NK-92 (cell line): ENCODE data around the gene HMGCL.
"Not testable (repeated sequence)": the region's sequence is repeated elsewhere in the genome, so short reads cannot be mapped to it uniquely, and the experiment has no call there.

Experiments
- DNase-seq: peaks from one replicate; lab custom pipeline; 2025; ENCODE audit not compliant: unreplicated experiment; lab: John Stamatoyannopoulos, UW

The HMGCL gene

DNA sequence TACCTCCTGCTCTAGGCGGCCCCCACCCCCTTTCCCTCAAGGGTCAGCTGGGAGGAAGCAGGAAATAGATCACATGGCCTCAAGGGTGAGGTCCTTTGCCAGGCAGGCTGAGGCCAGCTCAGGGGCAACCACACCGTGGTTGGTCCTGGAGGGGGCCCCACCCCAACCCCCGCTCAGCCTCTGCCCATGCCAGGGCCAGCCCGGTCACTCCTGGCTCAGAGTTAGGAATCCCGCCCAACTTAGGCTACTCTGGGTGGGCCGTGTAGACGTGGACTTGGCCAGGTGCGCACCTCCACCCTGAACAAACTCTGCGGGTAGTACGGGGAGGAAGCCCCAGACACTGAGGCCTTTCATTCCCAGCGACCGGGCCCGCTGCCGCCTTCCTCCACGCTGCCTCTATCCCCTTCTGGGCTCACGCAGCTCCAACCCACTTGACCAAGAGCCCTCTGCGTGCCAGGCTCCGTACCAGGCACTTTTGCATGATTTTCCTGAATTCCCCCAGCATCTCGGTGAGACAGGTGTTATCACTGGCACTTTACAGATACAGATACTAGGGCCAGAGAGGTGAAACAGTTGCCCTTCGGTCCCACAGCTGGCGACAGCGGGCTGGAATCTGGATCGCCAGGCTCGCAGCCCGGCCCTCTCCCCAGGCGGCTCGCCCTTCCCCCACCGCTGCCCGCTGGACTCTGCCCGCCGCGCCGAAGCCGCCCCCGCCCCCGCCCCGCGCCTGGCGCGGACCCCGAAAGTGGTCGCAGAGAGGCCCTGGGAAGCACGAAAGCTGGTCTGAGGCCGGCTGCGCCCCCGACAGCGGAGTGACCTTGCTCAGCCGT is 25.4 kb downstream of the HMGCL start:
- no peak for DNase-seq

DNA sequence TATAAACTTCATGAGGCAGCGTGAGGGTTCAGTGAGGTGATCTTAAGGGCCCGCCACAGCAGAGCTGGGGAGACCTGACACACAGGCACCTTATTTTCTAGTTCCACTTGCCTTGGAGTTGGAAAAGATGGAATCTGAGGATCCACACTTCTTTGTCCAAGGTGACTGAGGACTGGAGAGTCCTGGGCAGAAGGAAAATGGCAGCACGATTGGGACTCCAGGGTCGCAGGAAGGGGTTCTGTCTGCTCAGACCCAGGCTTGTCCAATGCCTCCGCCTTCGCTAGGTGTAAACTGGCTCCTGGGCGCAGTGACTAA is 26.0 kb downstream of the HMGCL start:
- DNase-seq: no peak

DNA sequence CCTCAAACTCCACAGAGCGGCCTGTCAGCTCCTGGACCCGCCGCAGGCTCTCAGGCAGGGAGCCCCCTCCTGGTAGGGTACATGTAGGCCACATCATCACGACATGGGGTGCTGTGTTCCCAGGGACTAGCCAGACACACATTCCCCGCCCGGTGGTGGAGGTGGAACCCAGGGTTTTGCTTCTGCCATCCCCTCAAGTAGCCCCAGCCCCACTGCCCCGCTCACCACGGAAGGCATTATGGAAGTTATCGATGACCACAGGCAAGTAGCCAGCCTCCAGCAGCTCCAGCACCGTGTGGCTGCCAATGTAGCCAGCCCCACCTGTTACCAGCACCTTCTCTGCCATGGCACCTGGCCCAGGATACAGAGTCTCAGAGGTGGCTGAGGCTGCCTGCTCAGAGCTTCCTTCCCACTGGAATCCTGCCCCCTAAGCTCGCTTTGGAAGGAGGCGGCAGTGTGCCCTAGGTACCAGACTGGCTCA is 26.5 kb downstream of the HMGCL start:
- no peak for DNase-seq

DNA sequence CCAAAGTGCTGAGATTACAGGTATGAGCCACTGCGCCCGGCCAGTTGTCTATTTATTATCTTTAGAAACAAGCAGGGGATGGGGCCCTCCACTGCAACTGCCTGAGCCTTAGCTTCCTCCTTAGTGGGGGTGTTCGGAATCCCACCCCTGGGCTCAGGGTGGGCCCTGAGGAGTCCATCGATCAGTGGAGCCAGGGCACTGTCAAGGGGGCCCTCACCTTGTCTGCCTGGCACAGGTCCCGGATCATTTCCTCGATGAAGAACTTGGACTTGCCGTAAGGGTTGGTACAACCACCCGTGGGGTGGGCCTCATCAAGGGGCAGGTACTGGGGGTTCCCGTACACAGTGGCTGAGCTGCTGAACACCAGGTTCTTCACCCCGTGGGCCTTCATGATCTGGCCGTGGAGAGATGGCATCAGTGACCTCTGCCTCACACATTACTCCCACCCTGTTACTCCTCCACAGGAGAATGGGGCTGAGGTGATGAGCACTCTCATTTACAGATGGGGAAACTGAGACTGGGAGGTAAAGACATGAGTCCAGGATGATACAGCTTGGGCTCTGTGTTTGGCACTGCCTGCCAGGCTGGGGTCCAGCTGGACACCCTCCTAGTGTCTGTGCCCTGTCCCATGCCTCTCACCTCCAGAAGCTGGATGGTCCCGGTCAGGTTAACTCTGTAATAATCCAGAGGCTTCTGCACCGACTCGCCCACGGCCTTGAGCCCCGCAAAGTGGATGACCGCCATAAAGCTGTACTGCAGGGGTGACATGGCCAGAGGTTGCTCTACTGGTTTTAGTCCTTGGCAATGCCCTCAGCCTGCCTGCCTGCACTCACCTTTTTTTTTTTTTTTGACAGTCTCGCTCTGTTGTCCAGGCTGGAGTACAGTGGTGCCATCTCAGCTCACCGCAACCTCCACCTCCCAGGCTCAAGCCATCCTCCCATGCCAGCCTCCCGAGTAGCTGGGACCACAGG is 27.5 kb downstream of the HMGCL start:
- no peak for DNase-seq

DNA sequence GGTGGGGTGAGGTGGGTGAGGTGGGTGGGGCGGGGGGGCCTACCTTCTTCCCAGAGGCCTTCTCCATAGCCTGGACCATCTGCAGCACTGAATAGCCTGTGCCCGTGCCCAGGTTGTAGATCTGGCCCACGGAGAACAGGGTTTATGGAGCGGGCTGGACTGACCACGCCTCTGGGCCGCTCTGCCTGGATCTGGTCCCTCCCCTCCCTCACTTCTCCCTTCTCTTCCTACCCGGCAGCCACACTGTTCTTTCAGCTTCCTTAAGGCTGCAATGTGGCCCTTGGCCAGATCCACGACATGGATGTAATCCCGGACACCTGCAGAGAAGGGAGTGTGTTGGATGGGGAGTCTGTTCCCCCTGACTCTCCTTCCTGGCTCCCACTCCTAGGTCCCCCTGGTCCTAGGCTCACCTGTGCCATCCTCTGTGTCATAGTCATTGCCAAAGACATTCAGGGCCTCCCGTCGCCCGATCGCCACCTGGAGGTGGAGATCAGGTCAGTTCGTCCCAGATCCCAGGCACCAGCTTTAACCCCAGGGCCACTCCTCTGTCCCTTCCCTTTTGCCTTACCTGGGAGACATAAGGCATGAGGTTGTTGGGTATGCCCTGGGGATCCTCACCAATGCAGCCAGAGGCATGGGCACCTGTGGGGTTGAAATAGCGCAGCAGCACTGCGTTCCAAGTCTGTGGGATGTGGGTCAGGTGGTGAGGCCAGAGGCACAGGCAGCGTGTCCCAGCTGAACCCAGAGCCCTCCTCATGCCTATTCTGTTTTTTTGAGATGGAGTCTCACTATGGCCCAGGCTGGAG is 28.6 kb downstream of the HMGCL start:
- DNase-seq: no peak

GRCh38 chr1:23795676-23796465 is 29.4 kb downstream of the HMGCL start:
- DNase-seq: no peak

- not testable (repeated sequence) for DNase-seq
These were observed 30.5 kb downstream of the HMGCL start for GRCh38 chr1:23794732-23795182.

DNA sequence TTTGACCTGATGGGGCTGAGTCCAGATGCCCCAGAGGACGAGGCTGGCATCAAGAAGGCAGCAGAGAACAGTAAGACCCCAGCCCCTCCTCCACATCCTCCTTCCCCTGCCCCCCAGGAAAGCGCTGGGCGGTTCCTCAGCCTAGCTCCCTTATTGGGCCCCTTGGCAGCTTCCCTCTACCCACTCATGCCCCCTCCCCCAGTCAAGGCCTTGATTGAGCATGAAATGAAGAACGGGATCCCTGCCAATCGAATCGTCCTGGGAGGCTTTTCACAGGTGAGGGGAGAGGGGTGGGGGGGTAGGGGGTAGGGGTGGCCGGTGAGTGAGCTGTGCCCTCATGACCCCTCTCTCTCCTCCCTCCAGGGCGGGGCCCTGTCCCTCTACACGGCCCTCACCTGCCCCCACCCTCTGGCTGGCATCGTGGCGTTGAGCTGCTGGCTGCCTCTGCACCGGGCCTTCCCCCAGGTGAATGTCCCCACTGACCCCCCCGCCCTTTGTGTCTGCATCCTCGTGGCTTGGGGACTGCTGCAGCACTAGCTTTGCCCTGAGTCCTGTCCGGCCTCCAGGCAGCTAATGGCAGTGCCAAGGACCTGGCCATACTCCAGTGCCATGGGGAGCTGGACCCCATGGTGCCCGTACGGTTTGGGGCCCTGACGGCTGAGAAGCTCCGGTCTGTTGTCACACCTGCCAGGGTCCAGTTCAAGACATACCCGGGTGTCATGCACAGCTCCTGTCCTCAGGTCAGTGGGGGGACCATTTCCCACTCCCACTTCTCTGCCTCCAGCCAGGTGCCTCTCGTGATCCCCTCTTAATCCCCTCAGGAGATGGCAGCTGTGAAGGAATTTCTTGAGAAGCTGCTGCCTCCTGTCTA is 31.1 kb downstream of the HMGCL start:
- no peak for DNase-seq

- DNase-seq: no peak
These were observed 32.0 kb downstream of the HMGCL start for GRCh38 chr1:23793018-23793781.

DNA sequence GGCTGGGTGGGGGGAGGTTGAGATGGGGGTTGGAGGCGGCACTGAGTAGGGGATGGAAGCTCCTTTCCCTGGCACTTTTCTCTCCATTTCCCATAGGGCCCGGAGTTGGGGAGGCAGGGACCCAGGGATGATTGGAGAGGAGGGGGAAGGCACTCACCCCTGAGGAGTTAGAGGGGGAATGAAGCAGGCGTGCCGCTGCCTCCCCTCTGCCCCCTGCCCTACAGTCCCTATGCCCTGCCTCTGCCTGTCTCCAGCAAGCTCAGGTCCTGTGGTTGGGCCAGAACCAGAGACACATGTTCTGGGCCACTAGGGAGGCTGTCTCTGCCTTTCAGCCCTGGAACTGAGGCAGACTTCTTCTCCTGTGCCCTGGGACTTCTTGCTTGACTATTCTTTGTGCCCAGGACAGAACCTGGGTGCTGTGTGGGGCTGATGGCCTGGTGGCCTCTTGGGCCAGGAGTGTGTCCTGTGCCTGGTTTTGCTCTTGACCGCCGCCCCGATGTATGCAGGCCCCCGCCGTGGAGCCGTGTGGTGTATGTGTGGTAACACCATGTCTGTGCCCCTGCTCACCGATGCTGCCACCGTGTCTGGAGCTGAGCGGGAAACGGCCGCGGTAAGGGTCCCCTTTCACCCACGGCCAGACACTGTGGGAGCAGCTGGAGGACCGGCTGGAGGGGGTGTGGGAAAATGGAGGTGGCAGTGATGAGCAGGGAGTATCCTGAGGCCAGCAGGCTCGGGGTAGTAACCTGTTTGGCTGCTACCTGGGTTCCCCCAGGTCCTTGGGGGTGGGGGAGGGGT is 32.9 kb downstream of the HMGCL start:
- DNase-seq: no peak

- no peak for DNase-seq
These were observed 33.6 kb downstream of the HMGCL start for GRCh38 chr1:23791516-23792047.

DNA sequence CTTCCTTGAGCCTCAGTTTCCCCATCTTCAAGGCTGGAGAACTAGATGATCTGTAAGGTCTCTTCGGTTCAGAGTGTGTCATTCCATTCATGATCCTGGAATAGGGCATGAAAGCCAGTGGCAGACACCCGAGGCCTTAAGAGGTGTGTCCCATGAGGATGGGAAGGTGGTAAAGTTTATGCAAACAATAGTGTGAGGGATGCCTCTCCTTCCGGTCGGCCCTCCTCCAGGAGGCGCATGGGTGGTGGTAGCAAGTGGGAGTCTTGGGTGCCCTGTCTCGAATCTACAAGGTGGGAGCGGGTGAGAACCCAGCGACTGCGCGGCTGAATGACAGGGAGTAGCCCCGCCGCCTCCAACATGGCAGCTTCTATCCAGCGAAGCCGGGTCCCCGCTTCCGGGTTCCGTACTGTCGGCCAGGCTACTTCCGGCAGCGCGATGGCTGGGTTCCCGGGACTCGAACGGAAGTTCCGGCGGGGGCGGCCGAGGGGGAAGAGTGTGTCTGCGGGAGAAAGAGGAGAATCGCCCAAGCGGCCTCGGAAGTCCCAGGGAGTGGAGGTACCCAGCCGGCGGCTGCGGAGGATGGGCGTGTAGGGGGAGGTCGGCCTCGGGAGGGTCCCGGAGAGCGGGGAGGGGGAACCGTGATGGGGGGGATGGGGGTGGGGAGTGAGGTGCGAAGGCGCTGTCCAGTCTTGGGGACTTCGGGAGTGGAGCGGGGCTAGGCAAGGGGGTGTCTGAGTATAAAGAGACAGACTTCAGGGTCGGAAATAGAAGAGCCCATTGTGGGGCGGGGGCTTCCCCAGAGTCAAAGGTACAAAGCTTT is 34.3 kb downstream of the HMGCL start, which contains the start of gene LYPLA2:
TSS of gene LYPLA2 (plus strand) at position 450 of the 820 bp plus-strand sequence. CDS start 1,538 bp downstream, outside the sequence.
- DNase-seq: no peak

GRCh38 chr1:23788695-23789094 is 36.5 kb downstream of the HMGCL start:
- no peak for DNase-seq

GRCh38 chr1:23787701-23788100 is 37.5 kb downstream of the HMGCL start:
- DNase-seq: no peak

- DNase-seq: no peak
These were observed 40.4 kb downstream of the HMGCL start for GRCh38 chr1:23784846-23785245.

DNA sequence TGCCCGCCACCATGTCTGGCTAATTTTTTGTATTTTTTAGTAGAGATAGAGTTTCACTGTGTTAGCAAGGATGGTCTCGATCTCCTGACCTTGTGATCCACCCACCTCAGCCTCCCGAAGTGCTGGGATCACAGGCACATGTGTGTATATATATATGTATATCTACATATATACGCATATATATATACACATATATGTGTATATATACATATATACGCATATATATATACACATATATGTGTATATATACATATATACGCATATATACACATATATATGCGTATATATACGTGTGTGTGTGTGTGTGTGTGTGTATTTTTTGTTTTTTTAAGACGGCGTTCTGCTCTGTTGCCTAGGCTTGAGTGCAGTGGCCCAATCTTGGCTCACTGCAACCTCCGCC is 42.1 kb downstream of the HMGCL start:
- not testable (repeated sequence) for DNase-seq
